AG04449 (cell line): ENCODE results near the gene LPP.
"Not testable (repeated sequence)": the region's sequence is repeated elsewhere in the genome, so short reads cannot be mapped to it uniquely, and the experiment has no call there.

Experiments used
- CTCF ChIA-PET: fragments of 350-600 bp; formaldehyde crosslinking; extraction: SDS; loops from one replicate; lab custom pipeline; 2021; ENCODE audit warnings: antibody characterized with exemption; lab: Yijun Ruan, JAX
- POLR2A ChIA-PET: fragments of 400-600, 350-600 bp; formaldehyde crosslinking; extraction: SDS; loops from one replicate; lab custom pipeline; 2020; ENCODE audit warnings: antibody characterized with exemption, inconsistent platforms; lab: Yijun Ruan, JAX
- DNase-seq: peaks from one replicate; pipeline ENCODE4 v3.0.0-alpha.2; 2010; ENCODE audit warnings: low read depth, low spot score
- H3K4me3 ChIP-seq: 2 replicates; pipeline ENCODE4 v1.5.1; 2011; ENCODE audit warnings: low read depth, mild to moderate bottlenecking, control low read depth, low read length
- TF ChIP-seq, protein P1 (sequence below): IDR thresholded peaks from one replicate; pipeline ENCODE4 v1.5.1; 2011; ENCODE audit warnings: mild to moderate bottlenecking, moderate library complexity, low read length, control low read depth, inconsistent platforms; ENCODE audit not compliant: insufficient read depth; ENCODE audit errors: missing control alignments

LPP gene

DNA sequence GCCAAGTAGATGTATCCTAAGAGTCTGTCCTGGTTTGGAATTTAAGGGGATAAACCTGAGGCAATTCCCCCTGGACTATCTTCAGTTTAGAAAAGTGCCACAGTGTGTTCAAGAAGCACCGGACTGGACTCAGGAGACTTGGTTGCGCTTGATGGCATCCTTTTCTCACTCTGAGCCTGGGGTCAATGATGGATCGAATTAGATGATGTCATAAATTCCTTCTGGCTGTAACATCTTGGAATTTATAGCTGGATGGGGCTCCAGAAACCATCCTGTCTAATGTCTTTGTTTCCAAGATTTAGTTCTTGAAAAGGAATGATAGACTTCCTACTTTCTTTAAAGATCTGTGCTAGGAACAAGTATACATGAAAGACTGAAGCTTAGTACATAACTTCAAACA is 280.6 kb downstream of the LPP start:
- no peak for DNase-seq
- TF ChIP-seq, protein P1, sequence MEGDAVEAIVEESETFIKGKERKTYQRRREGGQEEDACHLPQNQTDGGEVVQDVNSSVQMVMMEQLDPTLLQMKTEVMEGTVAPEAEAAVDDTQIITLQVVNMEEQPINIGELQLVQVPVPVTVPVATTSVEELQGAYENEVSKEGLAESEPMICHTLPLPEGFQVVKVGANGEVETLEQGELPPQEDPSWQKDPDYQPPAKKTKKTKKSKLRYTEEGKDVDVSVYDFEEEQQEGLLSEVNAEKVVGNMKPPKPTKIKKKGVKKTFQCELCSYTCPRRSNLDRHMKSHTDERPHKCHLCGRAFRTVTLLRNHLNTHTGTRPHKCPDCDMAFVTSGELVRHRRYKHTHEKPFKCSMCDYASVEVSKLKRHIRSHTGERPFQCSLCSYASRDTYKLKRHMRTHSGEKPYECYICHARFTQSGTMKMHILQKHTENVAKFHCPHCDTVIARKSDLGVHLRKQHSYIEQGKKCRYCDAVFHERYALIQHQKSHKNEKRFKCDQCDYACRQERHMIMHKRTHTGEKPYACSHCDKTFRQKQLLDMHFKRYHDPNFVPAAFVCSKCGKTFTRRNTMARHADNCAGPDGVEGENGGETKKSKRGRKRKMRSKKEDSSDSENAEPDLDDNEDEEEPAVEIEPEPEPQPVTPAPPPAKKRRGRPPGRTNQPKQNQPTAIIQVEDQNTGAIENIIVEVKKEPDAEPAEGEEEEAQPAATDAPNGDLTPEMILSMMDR, result no peak
- no peak overlapping the region for H3K4me3 ChIP-seq
- ChIA-PET CTCF (interaction anchor here (2.0 kb wide), 1 partner anchor 694 kb away, joined by 5 read pairs; no protein-coding TSS in a partner anchor), POLR2A (no interaction called here)

DNA sequence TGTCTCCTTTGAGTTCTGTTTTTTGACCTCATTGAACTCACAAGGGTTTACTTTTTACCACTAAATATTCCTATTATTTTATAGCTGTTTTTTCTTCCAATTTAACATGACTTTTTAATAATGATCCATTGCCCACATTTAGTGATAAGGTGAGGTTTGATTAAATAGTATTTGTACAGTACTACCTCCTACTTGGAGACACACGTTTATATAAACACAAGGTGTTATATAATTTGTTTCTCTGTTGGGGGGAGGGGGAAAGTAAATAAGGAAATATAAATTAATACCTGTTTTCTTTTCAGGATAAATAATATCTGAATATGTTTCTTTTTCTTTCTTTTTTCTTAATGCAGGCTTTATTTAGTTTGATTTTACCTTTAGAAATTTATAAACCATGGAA is 281.3 kb downstream of the LPP start:
- TF ChIP-seq, protein P1, result no peak
- no peak overlapping the region for H3K4me3 ChIP-seq
- ChIA-PET POLR2A (no interaction called here), CTCF (interaction anchor here (2.0 kb wide), 1 partner anchor 695 kb away, joined by 5 read pairs; no protein-coding TSS in a partner anchor)
- no peak for DNase-seq

DNA sequence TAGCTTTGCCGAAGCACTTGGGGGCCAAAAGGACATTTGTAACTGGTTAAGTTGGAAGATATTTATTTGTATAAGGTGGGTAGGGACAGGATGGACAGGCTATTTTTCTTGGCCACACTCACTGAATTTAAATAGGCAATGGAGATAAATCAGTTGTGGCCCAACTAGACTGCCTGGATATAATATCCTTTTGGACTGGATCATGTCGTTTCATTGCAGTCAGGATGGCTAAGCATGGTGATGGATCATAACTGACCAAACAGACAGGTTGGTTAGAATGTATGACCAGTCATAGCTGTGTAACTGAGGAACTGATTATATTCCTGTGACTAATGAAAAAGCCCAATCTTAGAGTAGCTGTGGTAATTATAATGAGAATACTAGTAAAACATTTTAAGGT is 284.0 kb downstream of the LPP start:
- ChIA-PET CTCF (no interaction called here), POLR2A (no interaction called here)
- H3K4me3 ChIP-seq, result no peak overlapping the region
- no peak for DNase-seq
- TF ChIP-seq, protein P1, result no peak

DNA sequence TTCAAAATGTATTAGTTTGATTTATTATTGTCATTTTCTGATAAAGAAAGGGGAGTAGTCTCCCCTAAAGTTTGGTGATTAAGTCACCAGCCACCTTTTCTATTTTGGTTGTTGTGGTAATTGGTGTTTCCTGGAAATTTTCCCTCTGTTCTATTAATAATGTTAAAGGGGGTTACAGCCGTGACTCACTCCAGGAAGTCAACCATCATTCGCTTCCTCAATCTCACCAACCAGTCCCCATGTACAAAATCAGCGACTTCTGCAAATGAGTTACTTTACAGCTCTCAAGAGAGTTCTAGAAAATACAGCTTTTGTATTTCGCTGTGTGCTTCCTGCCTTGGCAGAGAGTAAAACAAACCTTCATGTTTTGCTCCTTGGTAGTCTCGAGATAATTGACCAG is 285.1 kb downstream of the LPP start:
- ChIA-PET CTCF (no interaction called here), POLR2A (no interaction called here)
- no peak overlapping the region for H3K4me3 ChIP-seq
- DNase-seq, result no peak
- TF ChIP-seq, protein P1, result no peak

GRCh38 chr3:188440340-188440972 is 286.5 kb downstream of the LPP start:
- ChIA-PET POLR2A (no interaction called here), CTCF (no interaction called here)
- TF ChIP-seq, protein P1, result no peak
- H3K4me3 ChIP-seq, result no peak overlapping the region
- no peak for DNase-seq

GRCh38 chr3:188442430-188442829 is 288.5 kb downstream of the LPP start:
- TF ChIP-seq, protein P1, result no peak
- no peak for DNase-seq
- no peak overlapping the region for H3K4me3 ChIP-seq
- ChIA-PET CTCF (no interaction called here), POLR2A (no interaction called here)

DNA sequence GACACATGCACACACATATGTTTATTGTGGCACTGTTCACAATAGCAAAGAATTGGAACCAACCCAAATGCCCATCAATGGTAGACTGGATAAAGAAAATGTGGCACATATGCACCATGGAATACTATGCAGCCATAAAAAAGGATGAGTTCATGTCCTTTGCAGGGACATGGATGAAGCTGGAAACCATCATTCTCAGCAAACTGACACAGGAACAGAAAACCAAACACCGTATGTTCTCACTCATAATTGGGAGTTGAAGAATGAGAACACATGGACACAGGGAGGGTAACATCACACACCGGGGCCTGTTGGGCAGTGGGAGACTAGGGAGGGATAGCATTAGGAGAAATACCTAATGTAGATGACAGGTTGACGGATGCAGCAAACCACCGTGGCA is 291.2 kb downstream of the LPP start:
- DNase-seq, CTCF ChIA-PET, H3K4me3 ChIP-seq, POLR2A ChIA-PET: not testable (repeated sequence)
